Stimulated activated CD8-positive, alpha-beta memory T cell treated with anti-CD3 and anti-CD28 coated beads, Interleukin-4, amount 100 ng/mL, for 1 hour (primary cell): ENCODE measurements around the gene POLR1C.

ENCODE experiments used
- DNase-seq, 2 donors: peaks; one replicate each; pipeline ENCODE4 v3.0.0-alpha.2; 2020; ENCODE audit warnings: low read depth in 2 of 2, low spot score in 1 of 2

POLR1C gene

GRCh38 chr6:43559328-43559727 lies 42.4 kb downstream of the POLR1C start:
- no peak for DNase-seq

- DNase-seq, result no peak
Measured at GRCh38 chr6:43570876-43571441, 54.1 kb downstream of the POLR1C start.
